HG03439 (cell line): Measurements from ENCODE around the gene SELENOI.
"Not testable (repeated sequence)": the region's sequence is repeated elsewhere in the genome, so short reads cannot be mapped to it uniquely, and the experiment has no call there.

ENCODE experiments used
- ATAC-seq: cut with Tn5 transposase; IDR thresholded peaks from one replicate; pipeline ENCODE4 v1.9.1; 2021; ENCODE audit warnings: mild to moderate bottlenecking, moderate library complexity; ENCODE audit not compliant: unreplicated experiment

SELENOI gene

DNA sequence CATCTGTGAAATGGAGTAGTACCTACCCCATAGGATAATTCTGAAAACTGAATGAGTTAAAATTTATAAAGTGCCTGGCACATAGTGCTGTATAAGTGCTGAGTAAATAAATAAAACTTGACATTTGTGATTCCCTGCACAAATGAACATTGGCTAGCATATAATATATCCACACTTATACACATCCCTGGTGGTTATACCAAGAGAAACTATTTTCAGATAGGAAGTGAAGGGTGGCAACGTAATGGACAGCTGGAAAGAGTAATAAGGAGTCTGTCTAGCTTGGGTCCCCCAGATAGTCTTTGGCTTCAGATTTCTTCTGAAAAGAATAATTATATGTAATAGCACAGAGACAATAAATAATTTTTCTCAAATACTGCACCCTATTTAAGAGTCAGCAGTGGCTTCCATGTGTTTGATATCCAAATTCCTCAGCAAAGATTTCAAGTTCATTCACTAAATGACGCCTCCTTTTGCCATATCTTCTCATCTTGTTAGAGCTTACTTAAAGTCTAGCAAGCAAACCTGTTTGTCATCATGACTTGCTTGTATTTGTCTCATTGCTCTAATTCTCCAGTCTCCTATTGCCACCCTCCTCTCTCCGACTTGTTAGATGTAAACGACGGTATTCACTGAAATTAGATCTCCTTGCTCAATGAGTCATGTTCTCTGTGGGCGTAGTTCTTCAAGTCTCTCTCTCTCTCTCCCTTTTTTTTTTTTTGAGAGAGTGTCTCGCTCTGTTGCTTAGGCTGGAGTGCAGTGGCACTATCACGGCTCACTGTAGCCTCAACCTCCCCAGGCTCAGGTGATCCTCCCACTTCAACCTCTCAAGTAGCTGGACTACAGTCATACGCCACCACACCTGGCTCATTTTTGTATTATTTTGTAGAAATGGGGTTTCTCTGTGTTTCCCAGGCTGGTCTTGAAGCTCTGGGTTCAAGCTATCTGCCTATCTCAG is 9.4 kb downstream of the SELENOI start:
- no peak for ATAC-seq

DNA sequence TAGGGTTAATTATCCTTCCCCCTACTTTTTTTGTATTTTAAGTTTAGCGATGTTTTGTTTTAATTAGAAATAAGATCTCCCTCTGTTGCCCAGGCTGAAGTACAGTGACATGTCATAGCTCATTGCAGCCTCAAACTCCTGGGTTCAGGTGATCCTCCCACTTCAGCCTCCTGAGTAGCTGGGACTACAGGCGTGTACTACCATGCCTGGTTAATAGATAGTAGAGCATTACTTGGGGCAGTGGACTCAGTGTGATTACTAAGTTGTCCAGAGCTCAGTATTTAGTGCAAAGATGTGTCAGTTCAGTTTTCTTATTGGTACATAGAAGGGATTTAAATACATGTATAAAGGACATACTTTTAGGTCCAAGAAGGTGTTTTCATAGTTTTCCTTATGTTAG is 10.2 kb downstream of the SELENOI start:
- ATAC-seq, result no peak

DNA sequence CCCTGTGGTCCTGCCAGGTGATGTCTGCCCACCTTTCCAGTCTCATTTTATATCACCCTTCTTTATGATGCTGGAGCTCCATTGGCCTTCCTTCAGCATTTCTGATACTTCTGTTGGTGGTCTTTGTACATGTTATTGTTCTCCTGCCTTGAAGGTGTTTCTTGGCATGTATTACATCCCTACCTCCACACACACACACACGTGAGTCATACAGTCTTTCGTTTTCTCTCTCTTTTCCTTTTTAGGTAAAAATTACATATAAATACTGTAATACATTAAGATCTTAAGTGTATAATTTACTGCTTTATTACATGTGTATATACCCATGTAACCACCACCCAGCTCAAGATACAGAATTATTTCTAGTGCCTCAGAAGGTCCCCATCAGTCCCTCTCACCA is 10.8 kb downstream of the SELENOI start:
- ATAC-seq, result no peak

DNA sequence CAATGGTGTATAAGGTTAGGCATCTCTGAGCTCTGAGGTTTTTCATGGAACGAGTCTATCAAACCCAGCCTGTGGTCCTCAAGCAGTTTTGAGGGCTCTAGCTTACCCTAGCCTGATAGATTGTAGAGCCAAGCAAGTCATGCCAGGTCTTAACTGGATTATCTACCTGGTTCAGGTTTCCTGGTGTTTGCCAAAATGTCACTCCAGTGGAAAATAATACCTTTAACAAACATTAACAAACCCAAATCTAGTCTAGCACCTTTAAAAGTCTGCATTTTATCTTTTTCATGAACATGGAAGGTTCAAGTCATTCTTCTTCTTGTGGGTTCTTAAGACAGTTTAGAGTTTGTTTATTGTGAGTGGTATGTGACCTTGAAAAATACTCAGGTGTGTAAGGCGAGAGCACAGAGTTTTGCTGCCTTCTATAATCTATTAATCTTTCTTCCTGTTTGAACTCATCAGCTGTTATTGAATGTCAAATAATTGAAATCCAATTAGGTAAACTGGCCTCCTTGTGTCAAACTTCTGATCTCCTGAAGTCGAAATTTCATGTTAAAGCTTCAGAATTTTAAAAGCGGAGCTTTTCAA is 14.0 kb downstream of the SELENOI start:
- no peak for ATAC-seq

DNA sequence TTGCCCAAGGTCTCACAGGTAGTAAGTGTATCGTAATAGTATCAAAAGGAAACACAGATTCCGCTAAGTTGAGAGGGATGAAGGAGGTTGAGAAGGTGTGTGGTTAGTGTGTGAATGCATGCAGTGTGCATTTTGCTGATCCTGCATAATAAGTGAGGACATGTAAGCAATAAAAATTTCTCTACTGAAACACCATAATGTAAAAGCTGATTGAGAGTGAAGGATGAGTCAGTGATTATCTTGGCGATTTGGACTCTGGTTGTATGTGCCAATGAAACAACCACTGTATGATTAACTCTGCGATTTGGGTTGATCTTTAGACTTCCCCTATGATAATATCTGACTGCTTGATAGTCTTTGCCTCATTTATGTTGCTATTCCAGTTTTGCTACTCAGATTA is 17.4 kb downstream of the SELENOI start:
- no peak for ATAC-seq

DNA sequence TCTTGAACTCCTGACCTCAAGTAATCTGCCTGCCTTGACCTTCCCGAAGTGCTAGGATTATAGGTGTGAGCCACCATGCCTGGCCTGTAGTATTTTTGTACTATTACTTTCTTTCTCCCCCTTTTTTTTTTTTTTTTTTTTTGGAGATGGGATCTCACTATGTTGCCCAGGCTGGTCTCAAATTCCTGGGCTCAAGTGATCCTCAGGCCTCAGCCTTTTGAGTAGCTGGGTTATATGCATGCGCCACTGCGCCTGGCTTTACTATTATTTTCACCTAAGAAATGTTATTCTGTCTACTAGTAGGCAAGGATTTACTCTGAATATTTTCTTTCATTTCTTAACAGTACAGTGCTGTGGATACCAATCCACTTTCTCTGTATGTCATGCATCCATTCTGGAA is 18.0 kb downstream of the SELENOI start:
- ATAC-seq, result no peak

DNA sequence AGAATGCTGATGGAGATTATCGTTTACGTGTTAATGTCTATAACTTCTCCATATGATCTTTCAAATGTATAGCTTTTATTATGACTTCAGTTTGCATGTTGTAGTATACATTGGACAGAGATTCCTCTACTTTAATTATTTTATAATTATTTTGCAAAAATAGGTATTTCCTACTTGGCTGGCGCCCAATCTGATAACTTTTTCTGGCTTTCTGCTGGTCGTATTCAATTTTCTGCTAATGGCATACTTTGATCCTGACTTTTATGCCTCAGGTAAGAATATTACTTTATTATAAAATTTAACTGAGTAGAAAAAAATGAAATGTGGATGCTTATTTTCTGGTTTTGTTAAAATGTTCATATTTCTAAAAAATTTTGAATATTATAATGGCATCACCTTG is 18.7 kb downstream of the SELENOI start:
- ATAC-seq, result no peak

DNA sequence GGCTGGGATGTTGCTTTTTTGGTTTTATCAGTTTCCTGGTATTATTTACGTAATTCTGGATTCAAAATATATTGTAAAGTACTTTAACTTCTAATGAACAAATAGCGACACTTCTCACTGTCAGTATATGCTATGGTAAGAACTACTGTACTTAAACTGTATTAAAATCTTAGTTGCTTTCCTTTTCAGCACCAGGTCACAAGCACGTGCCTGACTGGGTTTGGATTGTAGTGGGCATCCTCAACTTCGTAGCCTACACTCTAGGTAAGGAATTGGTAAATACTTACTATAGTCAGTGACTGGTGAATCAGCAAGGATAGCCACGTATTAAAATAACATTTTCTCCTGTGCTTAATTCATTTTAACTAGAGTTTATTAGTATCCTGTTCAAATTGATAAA is 21.0 kb downstream of the SELENOI start:
- no peak for ATAC-seq

DNA sequence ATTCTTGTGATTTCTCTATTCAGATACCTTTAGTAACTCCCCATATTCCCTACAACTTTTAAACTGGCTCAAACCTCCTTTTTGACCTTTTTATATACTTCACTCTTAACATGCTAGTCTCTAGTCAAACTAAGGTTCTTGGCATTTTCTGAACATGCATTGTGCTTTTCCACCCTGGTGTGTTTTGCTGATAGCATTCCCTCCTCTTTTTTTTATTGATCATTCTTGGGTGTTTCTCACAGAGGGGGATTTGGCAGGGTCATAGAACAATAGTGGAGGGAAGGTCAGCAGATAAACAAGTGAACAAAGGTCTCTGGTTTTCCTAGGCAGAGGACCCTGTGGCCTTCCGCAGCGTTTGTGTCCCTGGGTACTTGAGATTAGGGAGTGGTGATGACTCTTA is 23.7 kb downstream of the SELENOI start:
- not testable (repeated sequence) for ATAC-seq

DNA sequence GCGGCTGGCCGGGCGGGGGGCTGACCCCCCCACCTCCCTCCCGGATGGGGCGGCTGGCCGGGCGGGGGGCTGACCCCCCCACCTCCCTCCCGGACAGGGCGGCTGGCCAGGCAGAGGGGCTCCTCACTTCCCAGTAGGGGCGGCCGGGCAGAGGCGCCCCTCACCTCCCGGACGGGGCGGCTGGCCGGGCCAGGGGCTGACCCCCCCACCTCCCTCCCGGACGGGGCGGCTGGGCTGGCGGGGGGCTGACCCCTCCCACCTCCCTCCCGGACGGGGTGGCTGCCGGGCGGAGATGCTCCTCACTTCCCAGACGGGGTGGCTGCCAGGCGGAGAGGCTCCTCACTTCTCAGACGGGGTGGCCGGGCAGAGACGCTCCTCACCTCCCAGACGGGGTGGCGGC is 25.0 kb downstream of the SELENOI start:
- not testable (repeated sequence) for ATAC-seq

DNA sequence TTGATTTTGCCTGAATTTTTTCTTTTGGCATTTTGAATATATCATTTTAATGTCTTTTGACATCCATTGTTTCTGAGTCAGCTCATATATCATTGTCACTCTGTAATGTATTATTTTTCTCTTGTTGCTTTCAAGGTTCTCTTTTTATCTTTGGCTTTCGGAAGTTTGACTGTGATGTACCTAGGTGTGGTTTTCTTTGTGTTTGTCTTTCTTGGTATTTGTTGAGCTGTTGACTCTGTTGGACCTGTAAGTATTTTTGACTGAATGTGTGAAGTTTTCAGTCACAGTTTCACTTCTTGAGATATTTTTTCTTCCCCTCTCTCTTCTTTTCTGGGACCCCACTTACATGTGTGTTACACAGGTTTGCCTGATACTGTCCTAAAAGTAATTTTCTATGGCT is 30.9 kb downstream of the SELENOI start:
- ATAC-seq, result no peak

DNA sequence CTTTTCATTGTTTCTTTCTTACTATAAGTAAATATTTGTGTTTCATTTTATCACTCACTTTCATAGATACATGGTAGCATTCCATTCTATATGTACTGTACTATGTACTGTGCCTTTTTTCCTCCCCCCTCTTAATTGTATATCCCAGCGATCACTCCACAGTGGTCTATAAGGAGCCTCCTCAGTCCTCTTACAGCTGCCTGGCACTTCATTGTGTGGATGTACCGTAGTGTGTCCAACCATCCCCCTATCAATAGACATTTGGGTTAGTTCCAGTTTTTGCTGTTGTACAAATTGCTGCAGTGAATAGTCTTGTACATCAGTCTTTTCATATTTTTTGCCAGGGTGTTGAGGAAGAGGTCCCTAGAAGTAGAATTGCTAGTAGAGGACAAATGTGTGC is 34.3 kb downstream of the SELENOI start:
- no peak for ATAC-seq

DNA sequence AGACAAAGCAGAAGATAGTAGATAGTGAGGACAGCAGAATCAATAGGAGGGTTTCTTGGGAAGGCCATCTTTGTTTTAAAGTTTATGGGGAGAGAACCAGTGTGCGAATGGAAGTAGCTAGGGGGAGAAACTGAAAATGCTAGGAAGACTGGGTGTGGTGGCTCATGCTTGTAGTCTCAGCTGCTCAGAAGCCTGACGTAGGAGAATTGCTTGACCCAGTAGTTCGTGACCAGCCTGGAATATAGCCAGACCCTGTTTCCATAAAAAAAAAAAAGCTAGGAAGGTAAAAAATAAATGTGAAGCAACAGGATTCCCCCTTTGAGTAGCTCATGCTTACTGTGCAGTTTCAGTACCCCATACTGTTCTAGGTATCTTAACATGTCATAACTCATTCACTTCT is 36.6 kb downstream of the SELENOI start:
- ATAC-seq, result no peak

DNA sequence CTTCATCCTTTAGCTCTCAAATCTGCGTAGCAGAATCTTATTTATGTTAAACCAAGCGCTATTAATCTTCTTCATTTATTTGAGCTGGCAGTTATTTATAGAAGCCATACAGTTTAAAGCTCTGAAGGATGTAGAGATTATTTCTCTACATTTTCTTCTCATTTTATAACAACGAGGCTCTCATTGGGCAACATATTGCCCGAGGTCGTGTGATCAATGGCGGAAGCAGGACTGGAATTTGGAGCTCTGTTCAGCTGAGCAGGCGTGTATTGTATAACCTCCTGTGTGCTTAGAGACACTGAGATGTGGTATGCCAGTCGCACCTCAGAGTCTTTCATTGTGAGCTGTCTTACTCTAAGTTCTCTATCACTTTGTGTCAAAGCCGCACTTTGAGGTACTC is 38.2 kb downstream of the SELENOI start:
- ATAC-seq, result no peak

DNA sequence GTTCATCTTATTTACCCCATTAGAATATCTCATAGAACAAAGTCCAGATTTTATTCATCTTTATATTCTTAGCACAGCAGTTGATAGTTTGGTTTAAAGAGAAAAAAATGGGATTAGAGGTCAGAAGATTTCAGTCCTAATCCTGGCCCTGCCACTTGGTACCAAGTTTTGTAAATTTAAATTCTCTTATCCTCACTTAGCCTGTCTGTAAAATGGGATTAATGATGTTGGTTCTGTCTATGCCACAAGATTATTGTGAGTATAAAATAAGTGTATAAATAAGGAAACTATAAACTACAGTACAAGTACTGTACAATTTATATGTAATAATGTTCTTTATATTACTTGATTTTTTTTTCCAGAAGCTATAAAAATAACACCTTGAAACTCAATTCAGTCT is 38.7 kb downstream of the SELENOI start:
- ATAC-seq, result no peak

DNA sequence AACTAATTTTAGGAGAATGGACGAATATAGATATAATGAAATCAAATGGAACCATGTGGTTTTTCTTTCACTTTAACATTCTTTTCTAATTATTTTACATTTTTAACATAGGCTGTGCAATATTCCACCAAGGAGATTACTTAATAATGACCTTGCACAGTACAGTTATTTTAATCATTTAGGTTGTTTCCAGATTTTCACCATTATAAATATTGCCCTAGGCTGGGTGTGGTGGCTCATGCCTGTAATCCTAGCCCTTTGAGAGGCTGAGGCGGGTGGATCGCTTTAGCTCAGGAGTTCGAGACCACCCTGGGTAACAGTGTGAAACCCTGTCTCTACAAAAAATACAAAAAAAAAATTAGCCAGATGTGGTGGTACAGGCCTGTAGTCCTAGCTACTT is 41.2 kb downstream of the SELENOI start:
- no peak for ATAC-seq

DNA sequence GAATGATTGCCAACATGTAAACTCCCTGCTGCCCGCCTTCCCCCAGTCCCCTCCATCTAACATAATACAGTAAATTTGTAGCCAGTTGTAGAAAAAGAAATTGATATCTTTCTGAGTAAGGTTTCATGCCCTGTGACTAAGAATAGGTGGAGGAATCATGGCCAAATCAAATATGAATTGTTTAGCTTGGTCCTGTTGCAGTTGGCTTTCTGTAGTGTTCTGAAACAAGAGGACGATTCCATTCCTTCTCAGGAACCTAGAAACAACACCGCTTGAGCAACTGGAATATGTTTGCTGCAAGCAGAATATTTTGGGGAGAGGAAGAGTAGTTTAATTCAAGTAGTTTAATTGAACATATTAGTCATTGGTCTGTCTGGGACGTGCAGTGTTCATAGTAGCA is 48.8 kb downstream of the SELENOI start:
- no peak for ATAC-seq

DNA sequence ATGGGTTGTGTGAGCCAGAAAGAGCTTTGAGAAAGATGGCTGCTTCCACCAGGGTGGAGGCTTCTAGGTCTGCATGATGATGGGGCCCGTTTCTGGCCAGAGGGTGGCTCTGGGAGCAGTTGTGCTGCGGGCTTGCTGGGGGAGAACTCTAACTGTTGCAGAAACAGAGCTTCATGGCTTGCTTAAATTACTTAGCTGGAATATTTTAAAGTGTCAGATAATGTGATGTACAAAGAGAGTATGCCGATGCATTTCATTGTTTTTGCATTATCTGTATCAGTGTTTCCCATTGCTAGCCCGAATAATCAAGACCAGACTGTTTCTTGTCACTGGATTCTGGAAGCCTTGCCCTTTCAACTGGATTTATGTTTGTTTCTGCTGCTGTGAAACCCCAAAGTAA is 49.5 kb downstream of the SELENOI start:
- ATAC-seq, result no peak

DNA sequence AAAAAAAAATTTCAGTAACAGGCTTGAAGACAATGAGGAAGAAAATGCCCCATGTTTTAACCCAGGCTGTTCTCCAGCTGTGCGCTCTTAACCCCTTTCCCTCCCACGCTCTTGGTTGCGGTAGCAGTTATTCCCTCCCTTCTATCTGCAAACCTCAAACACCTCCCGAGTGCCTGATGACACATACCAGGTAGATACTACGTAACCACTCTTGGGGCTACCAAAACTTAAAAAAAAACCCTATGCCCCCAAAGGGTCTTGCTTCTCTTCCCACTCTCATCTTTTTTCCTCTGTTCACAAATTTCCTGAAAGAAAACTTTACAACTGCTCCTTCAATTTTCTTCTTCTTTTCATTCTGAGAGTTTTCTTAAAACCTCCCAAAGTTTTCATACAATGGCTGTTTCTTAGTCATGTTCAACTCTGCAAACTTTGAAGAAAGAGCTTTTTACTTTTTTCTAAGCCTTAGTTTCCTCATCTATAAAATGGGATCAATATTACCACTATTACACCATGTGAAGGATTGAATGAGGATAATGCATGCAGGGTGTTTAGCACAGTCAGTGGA is 50.9 kb downstream of the SELENOI start:
- no peak for ATAC-seq

DNA sequence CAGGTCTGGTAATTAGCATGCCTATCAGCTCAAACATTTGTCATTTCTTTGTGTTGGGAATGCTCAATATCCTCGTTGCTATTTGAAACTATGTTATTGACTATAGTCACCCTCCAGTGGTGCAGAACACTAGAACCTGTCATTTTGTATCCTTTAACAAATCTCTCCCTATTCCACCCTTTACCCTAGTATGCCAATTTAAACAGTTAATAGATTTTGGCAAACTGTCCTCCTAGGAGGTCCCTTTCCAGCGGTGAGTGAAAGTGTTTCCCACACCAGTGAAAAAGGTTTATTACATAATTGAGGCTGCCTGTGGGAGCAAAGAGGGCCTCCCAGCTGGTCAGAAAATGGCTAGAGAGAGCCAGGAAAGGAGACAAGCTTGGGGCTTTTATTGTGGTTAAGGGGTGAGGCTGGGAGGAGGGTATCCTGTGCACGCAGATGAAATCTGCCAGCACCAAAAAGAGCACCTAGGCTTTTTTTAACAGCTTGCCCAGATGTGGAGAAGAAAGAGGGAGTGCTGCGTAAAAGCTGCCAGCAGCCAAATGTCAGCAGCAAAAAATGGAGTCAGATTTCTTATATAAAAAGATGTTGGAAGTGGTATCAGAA is 53.9 kb downstream of the SELENOI start:
- ATAC-seq, result no peak

DNA sequence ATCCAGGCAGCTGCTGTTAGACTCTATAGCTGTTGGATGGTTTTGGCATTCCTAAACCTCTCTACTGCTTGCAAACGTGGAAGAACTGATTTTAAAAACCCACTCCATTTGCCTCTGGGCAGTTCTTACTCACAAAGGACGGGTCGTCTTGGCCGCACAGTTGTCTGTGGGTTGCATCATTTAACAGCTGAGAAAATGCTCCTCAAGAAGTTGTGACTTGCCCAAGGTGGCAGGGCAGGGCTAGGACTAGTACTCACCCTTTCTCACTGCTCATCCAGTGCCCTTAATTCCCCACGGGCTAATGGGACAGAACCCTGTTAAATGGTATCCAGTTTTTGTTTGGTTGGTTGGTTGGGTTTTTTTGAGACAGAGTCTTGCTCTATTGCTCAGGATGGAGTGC is 54.8 kb downstream of the SELENOI start:
- no peak for ATAC-seq
